AG04449 (cell line): ENCODE data around the gene BTBD2.

Experiments used
- CTCF ChIA-PET: fragments of 350-600 bp; formaldehyde crosslinking; extraction: SDS; loops from one replicate; lab custom pipeline; 2021; ENCODE audit warnings: antibody characterized with exemption; lab: Yijun Ruan, JAX
- POLR2A ChIA-PET: fragments of 400-600, 350-600 bp; formaldehyde crosslinking; extraction: SDS; loops from one replicate; lab custom pipeline; 2020; ENCODE audit warnings: antibody characterized with exemption, inconsistent platforms; lab: Yijun Ruan, JAX
- DNase-seq: peaks from one replicate; pipeline ENCODE4 v3.0.0-alpha.2; 2010; ENCODE audit warnings: low read depth, low spot score
- H3K4me3 ChIP-seq: 2 replicates; pipeline ENCODE4 v1.5.1; 2011; ENCODE audit warnings: low read depth, mild to moderate bottlenecking, control low read depth, low read length
- CTCF ChIP-seq: IDR thresholded peaks from one replicate; pipeline ENCODE4 v1.5.1; 2011; ENCODE audit warnings: mild to moderate bottlenecking, moderate library complexity, low read length, control low read depth, inconsistent platforms; ENCODE audit not compliant: insufficient read depth; ENCODE audit errors: missing control alignments

BTBD2 gene

GRCh38 chr19:1956122-1956494 is 59.4 kb downstream of the BTBD2 start:
- TF ChIP-seq CTCF, result no peak
- no peak for DNase-seq
- H3K4me3 ChIP-seq, result no peak overlapping the region
- ChIA-PET CTCF (interaction anchor here (0.7 kb wide), 1 partner anchor 10 kb away, joined by 3 read pairs; no protein-coding TSS in a partner anchor), POLR2A (no interaction called here)

DNA sequence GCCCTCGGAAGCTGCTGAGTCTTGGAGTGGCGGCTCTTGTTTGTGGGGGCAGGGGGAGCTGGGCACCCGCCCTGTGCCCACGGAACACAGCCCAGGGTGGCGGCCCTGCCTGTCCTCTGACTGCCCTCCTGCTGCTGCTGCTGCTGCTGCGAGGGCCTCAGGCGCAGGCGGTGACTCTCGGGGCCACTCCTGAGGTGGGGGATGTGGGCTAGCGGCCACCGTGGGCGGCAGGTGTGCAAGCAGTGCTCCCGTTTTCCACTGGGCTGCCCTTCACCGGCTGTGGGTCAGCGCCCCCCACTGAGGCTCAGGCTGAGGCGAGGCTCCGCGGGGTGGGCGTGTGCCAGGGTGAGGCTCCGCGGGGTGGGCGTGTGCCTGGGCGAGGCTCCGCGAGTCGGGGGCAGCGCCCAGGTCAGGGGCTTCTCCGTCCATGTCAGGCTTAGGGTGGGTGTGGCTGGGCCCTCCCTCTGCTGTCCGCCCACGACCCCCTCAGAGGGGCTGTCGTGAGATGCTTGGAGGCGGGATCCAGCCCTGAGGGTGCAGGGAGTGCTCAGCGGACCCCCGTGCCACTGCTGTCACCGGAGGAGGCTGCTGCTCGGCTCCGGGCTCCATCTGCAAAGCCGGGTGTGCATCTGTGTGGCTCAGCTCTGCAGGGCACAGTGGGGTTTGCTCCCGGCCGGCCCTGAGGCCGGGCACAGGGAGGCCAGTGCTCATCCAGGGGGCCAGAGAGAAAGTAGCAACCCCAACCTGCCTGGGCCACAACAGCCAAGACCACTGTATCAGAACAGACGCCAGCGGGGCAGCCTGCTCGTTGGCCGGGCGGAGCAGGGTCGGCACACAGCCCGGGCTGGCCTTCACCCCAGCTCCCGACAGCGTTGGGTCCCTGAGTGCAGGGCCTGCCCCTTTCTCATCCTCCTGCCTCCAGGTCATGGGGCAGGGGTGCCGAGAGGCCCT is 60.1 kb downstream of the BTBD2 start:
- H3K4me3 ChIP-seq, result no peak overlapping the region
- TF ChIP-seq CTCF, result no peak
- ChIA-PET CTCF (no interaction called here), POLR2A (no interaction called here)
- DNase-seq, result no peak

DNA sequence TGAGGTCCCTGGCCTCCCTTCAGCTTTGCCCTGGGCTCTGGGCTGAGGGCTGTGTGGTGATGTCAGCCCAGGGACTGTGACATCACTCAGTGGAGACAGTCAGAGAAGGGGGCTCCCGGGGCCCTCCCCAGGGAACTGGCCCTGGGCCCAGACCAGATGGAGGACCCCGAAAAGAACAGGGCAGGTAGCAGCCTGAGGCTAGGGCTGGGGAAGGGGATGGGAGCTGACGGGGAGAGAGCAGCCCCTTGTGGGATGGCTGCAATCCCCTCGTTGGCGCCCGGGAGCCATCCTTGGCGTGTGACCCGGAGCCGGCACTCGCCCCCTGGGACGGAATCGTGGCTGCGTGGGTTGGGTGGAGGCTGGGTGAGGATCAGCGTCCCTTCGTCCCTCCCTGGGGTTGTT is 61.0 kb downstream of the BTBD2 start:
- no peak for DNase-seq
- ChIA-PET CTCF (no interaction called here), POLR2A (no interaction called here)
- H3K4me3 ChIP-seq, result no peak overlapping the region
- no peak for TF ChIP-seq CTCF

DNA sequence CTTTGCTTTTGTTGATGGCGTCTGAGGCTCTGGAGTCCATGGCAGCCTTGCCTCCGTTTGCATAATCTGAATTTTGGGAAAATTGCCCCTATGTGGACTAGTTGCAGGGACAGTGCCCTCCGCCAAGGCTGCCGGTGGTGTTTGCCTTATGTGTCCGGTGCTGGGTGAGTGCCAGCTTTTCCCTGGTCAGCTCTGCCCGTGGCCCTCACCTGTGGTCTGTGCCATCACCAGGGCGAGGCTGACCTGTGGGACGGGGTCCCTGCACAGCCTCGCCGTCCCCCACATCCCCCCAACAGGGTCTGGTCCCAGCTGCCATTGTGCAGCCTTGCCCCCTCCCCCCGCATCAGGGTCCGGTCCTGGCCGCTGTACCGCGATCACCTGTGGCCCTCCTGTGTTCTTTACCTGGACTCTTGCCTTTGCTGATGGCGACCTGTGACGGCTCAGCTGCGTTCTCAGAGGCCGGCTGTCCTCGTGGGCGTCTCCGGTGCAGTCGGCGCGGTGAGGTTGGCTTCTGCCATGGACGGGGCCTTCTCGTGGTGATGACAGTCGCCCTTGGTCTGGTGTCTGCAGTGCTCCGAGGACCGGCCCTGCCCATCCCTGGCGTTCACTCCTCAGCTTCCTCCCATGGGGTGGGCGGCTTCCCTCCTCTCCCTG is 61.9 kb downstream of the BTBD2 start:
- DNase-seq, result no peak
- ChIA-PET POLR2A (no interaction called here), CTCF (no interaction called here)
- no peak for TF ChIP-seq CTCF
- H3K4me3 ChIP-seq, result no peak overlapping the region

DNA sequence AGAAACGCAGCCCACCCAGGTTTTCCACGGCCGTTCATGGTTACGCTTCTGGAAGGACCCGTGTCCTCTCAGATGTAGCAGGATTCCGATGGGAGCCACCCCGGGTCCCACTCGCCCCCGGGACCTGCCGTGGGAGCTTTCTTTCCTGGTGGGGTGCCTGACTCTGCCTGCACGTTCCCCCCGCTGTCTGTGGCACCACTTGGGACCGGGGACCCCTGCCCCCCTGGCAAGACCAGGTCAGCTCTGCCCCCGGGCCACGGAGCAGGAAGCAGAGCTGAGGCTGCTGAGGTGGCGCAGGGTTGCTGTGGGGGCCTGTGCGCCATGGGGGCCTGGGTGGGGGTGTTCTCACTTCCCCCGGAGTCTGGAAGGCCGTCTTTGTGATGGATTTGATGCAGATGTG is 62.5 kb downstream of the BTBD2 start:
- CTCF ChIA-PET, result interaction anchor here (1.5 kb wide), 1 partner anchor 25 kb away, joined by 4 read pairs; no protein-coding TSS in a partner anchor
- POLR2A ChIA-PET, result no interaction called here

More for the DNA sequence above, 62.5 kb downstream of the BTBD2 start:
- DNase-seq, result no peak
- TF ChIP-seq CTCF, result no peak
- H3K4me3 ChIP-seq, result no peak overlapping the region
